H1 (cell line): ENCODE results near the gene PPP1R14C. TPM values are rescaled to one million over a fixed set of nuclear protein-coding genes. Genes with fewer than 3 reads are reported as not detected.

ENCODE experiments used
- CTCF ChIA-PET: fragments of 300-600 bp; sonication (Branson Sonifier 250); formaldehyde crosslinking; loops from one replicate; lab custom pipeline; 2021; ENCODE audit not compliant: partially characterized antibody; lab: Charles Lee
- POLR2A ChIA-PET: fragments of 300-600 bp; sonication (Branson Sonifier 250); formaldehyde crosslinking; loops from one replicate; lab custom pipeline; 2021; ENCODE audit warnings: inconsistent platforms; ENCODE audit not compliant: partially characterized antibody; lab: Charles Lee
- DNase-seq, 2 experiments: peaks; one replicate each; pipeline versions ENCODE4 v3.0.0 to v3.0.0-alpha.2; 2010 to 2022; ENCODE audit warnings: low spot score in 2 of 2, low read depth in 1 of 2, mixed read lengths in 1 of 2
- FAIRE-seq: peaks from 2 replicates; lab custom pipeline; 2011; peaks lifted over from hg19 to GRCh38; lab: Jason Lieb, UNC
- H2AFZ ChIP-seq: 2 replicates; pipeline ENCODE4 v1.8.1; 2012; ENCODE audit warnings: low read length, inconsistent platforms
- H2AK5ac ChIP-seq: 2 replicates; pipeline ENCODE4 v1.6.1; 2013; ENCODE audit warnings: low read depth, low read length
- H2BK120ac ChIP-seq: replicated peaks from 2 replicates; pipeline ENCODE3; 2013; ENCODE audit warnings: low read depth, low read length, inconsistent platforms
- H2BK12ac ChIP-seq: 2 replicates; pipeline ENCODE4 v1.6.1; 2013; ENCODE audit warnings: low read depth, low read length
- H2BK15ac ChIP-seq: 2 replicates; pipeline ENCODE4 v1.6.1; 2013; ENCODE audit warnings: low read length
- H2BK20ac ChIP-seq: 2 replicates; pipeline ENCODE4 v1.6.1; 2013; ENCODE audit warnings: low read length
- H2BK5ac ChIP-seq: 2 replicates; pipeline ENCODE4 v1.6.1; 2013; ENCODE audit warnings: low read depth, low read length
- H3K14ac ChIP-seq: 2 replicates; pipeline ENCODE4 v1.6.1; 2013; ENCODE audit warnings: inconsistent platforms; ENCODE audit not compliant: insufficient read length
- H3K18ac ChIP-seq: 2 replicates; pipeline ENCODE4 v1.6.1; 2013; ENCODE audit warnings: low read length; ENCODE audit errors: extremely low read depth
- H3K23ac ChIP-seq: 2 replicates; pipeline ENCODE4 v1.6.1; 2013; ENCODE audit warnings: inconsistent platforms; ENCODE audit not compliant: insufficient read length
- H3K23me2 ChIP-seq: 2 replicates; pipeline ENCODE4 v1.6.1; 2013; ENCODE audit warnings: low read depth, low read length
- H3K27ac ChIP-seq: 2 replicates; pipeline ENCODE4 v1.6.1; 2011; ENCODE audit warnings: low read depth, low read length, inconsistent platforms
- H3K27me3 ChIP-seq, 4 experiments: replicated peaks in 1 of 4; 1 replicate in 1 of 4; 2 replicates in 3 of 4; pipeline versions ENCODE4 v1.6.1 to v1.8.1; 2011 to 2013; ENCODE audit warnings: low read length in 3 of 4, mild to moderate bottlenecking in 3 of 4, inconsistent platforms in 2 of 4, mixed read lengths in 2 of 4, moderate library complexity in 1 of 4; ENCODE audit not compliant: control insufficient read depth in 3 of 4, insufficient read depth in 3 of 4; ENCODE audit errors: extremely low read depth in 1 of 4
- H3K36me3 ChIP-seq, 4 experiments: 2 replicates each; pipeline versions ENCODE4 v1.6.1 to v1.8.1; 2011 to 2013; ENCODE audit warnings: mild to moderate bottlenecking in 4 of 4, low read length in 3 of 4, moderate library complexity in 2 of 4, control low read depth in 1 of 4, inconsistent platforms in 1 of 4; ENCODE audit not compliant: insufficient read depth in 4 of 4, control insufficient read depth in 2 of 4
- H3K4ac ChIP-seq: replicated peaks from 2 replicates; pipeline ENCODE3; 2013; ENCODE audit warnings: low read length, low read depth, mixed read lengths, inconsistent platforms; ENCODE audit not compliant: insufficient read length
- H3K4me1 ChIP-seq, 4 experiments: replicated peaks in 1 of 4; 1 replicate in 1 of 4; 2 replicates in 3 of 4; pipeline versions ENCODE4 v1.6.1 to v1.8.1; 2011 to 2013; ENCODE audit warnings: low read length in 3 of 4, inconsistent platforms in 2 of 4, mixed read lengths in 1 of 4; ENCODE audit not compliant: insufficient read depth in 4 of 4, control insufficient read depth in 3 of 4
- H3K4me2 ChIP-seq, 2 experiments: 2 replicates each; pipeline versions ENCODE4 v1.6.1 to v1.8.1; 2011 to 2013; ENCODE audit warnings: low read depth in 2 of 2, low read length in 2 of 2, control low read depth in 1 of 2, inconsistent platforms in 1 of 2, mild to moderate bottlenecking in 1 of 2; ENCODE audit not compliant: insufficient read depth in 1 of 2
- H3K4me3 ChIP-seq, 4 experiments: fragments of 200-600, 300-600 bp in 1 of 4; sonication (generic), shearing (Covaris generic), sonication (Bioruptor Twin) in 1 of 4; 2 replicates each; pipeline versions ENCODE4 v1.5.1 to v1.8.1; 2011 to 2016; ENCODE audit warnings: low read length in 4 of 4, low read depth in 3 of 4, control low read depth in 2 of 4, inconsistent platforms in 2 of 4, mild to moderate bottlenecking in 2 of 4, mixed read lengths in 1 of 4, moderate library complexity in 1 of 4; ENCODE audit not compliant: insufficient read depth in 2 of 4; ENCODE audit errors: extremely low read depth in 1 of 4
- H3K56ac ChIP-seq: replicated peaks from 2 replicates; pipeline ENCODE3; 2013; ENCODE audit warnings: low read depth, mild to moderate bottlenecking, mixed read lengths, low read length, inconsistent platforms; ENCODE audit not compliant: insufficient read length
- H3K79me1 ChIP-seq: 2 replicates; pipeline ENCODE4 v1.6.1; 2013; ENCODE audit warnings: low read depth, low read length, control low read depth
- H3K79me2 ChIP-seq, 2 experiments: 2 replicates each; pipeline versions ENCODE4 v1.6.1 to v1.8.1; 2012 to 2013; ENCODE audit warnings: low read length in 2 of 2, mild to moderate bottlenecking in 2 of 2, inconsistent platforms in 1 of 2; ENCODE audit not compliant: insufficient read depth in 2 of 2, control insufficient read depth in 1 of 2
- H3K9ac ChIP-seq, 4 experiments: replicated peaks in 1 of 4; 1 replicate in 1 of 4; 2 replicates in 3 of 4; pipeline versions ENCODE4 v1.6.1 to v1.8.1; 2011 to 2013; ENCODE audit warnings: low read depth in 3 of 4, low read length in 3 of 4, control low read depth in 2 of 4, mild to moderate bottlenecking in 2 of 4, moderate library complexity in 2 of 4, inconsistent platforms in 1 of 4; ENCODE audit errors: extremely low read depth in 1 of 4
- H3K9me3 ChIP-seq, 2 experiments: 2 replicates each; pipeline versions ENCODE4 v1.6.1 to v1.8.1; 2012 to 2013; ENCODE audit warnings: mild to moderate bottlenecking in 2 of 2, moderate library complexity in 2 of 2, control low read depth in 1 of 2, inconsistent platforms in 1 of 2, low read depth in 1 of 2, low read length in 1 of 2, mixed read lengths in 1 of 2; ENCODE audit not compliant: insufficient read depth in 2 of 2
- H4K20me1 ChIP-seq, 2 experiments: replicated peaks in 1 of 2; 2 replicates each; pipeline versions ENCODE3 to v1.8.1; 2011 to 2013; ENCODE audit warnings: inconsistent platforms in 2 of 2, low read length in 2 of 2, mild to moderate bottlenecking in 1 of 2; ENCODE audit not compliant: insufficient read depth in 2 of 2, control insufficient read depth in 1 of 2
- H4K5ac ChIP-seq: 2 replicates; pipeline ENCODE4 v1.6.1; 2013; ENCODE audit warnings: low read length, low read depth, mixed read lengths, inconsistent platforms; ENCODE audit not compliant: insufficient read length
- H4K8ac ChIP-seq: 2 replicates; pipeline ENCODE4 v1.8.0; 2013; ENCODE audit warnings: mild to moderate bottlenecking, moderate library complexity, low read length, inconsistent platforms; ENCODE audit not compliant: insufficient read depth; ENCODE audit errors: extremely low read depth
- H4K91ac ChIP-seq: replicated peaks from 2 replicates; pipeline ENCODE3; 2013; ENCODE audit warnings: low read length, mixed read lengths, inconsistent platforms; ENCODE audit not compliant: insufficient read length
- BACH1 ChIP-seq: IDR thresholded peaks from 2 replicates; pipeline ENCODE4 v1.6.1; 2012; ENCODE audit warnings: low read length, improper control_type of control experiment
- JUN ChIP-seq: IDR thresholded peaks from 2 replicates; pipeline ENCODE4 v1.6.1; 2011; ENCODE audit warnings: low read depth, mild to moderate bottlenecking, improper control_type of control experiment, low read length
- JUND ChIP-seq: IDR thresholded peaks from 2 replicates; pipeline ENCODE4 v1.6.1; 2011; ENCODE audit warnings: mild to moderate bottlenecking, improper control_type of control experiment, low read length
- KDM1A ChIP-seq: fragments of 200-600, 300-600 bp; sonication (generic); IDR thresholded peaks from 2 replicates; pipeline ENCODE4 v1.7.1; 2016; ENCODE audit warnings: mild to moderate bottlenecking, low read length, borderline replicate concordance
- NANOG ChIP-seq: IDR thresholded peaks from 2 replicates; pipeline ENCODE4 v1.6.1; 2011; ENCODE audit warnings: low read length, low read depth, mild to moderate bottlenecking, inconsistent platforms; ENCODE audit not compliant: insufficient read depth, poor library complexity, severe bottlenecking
- POLR2AphosphoS5 ChIP-seq: IDR thresholded peaks from 2 replicates; pipeline ENCODE4 v1.6.1; 2011; ENCODE audit warnings: low read depth, low read length
- SIN3A ChIP-seq, 2 experiments: IDR thresholded peaks in 1 of 2; conservative IDR thresholded peaks in 1 of 2; 2 replicates each; pipeline ENCODE4 v1.6.1; 2011 to 2012; ENCODE audit warnings: low read length in 2 of 2, improper control_type of control experiment in 1 of 2, low read depth in 1 of 2, mild to moderate bottlenecking in 1 of 2
- SP1 ChIP-seq: IDR thresholded peaks from 2 replicates; pipeline ENCODE4 v1.6.1; 2011; ENCODE audit warnings: low read depth, low read length
- SP4 ChIP-seq: IDR thresholded peaks from 2 replicates; pipeline ENCODE4 v1.6.1; 2012; ENCODE audit warnings: low read length, inconsistent platforms
- SRF ChIP-seq: IDR thresholded peaks from 2 replicates; pipeline ENCODE4 v1.6.1; 2011; ENCODE audit warnings: mild to moderate bottlenecking, low read depth, low read length, moderate library complexity
- YY1 ChIP-seq: IDR thresholded peaks from 2 replicates; pipeline ENCODE4 v1.6.1; 2011; ENCODE audit warnings: low read depth, mild to moderate bottlenecking, low read length
- WGBS, 2 experiments: shearing (Covaris generic) in 1 of 2; methylation state at CpG; one replicate each; pipeline versions ENCODE4 v1.1.6 to v1.1.7; 2013 to 2015; ENCODE audit warnings: low lambda C conversion rate in 2 of 2, mixed read lengths in 2 of 2, inconsistent platforms in 1 of 2, low coverage in 1 of 2, missing lambda C conversion rate in 1 of 2; ENCODE audit not compliant: insufficient replicate concordance in 2 of 2, insufficient coverage in 1 of 2, insufficient read length in 1 of 2; ENCODE audit errors: extremely low coverage in 1 of 2, missing lambda C conversion rate in 1 of 2; 5-methylcytosine and 5-hydroxymethylcytosine counted together
- polyA plus RNA-seq, 7 experiments: library from polyadenylated mRNA; depleted of rRNA in 3 of 7; stranded (reverse) in 5 of 7; unstranded in 2 of 7; fragments of >200 nt in 5 of 7; fragments of 200-250 nt in 2 of 7; gene quantifications; 1 replicate in 5 of 7; 2 replicates in 1 of 7; 4 replicates in 1 of 7; pipeline versions ENCODE4 v1.2.1 to v1.2.3, GENCODE V29; 2011 to 2013; ENCODE audit warnings: missing spikeins in 2 of 7, mixed read lengths in 2 of 7
- total RNA-seq: library from RNA; stranded (reverse); fragmentation: NEBNext Ultra II Directional; extraction: Animal tissue kit (Norgen Biotek cat#: 25700); gene quantifications from 2 replicates; pipeline ENCODE4 v1.2.1, GENCODE V29; 2021
- TF ChIP-seq, protein P1 (sequence below): IDR thresholded peaks from 2 replicates; pipeline ENCODE4 v1.6.1; 2011; ENCODE audit warnings: low read length, improper control_type of control experiment
- TF ChIP-seq, protein P2 (sequence below): IDR thresholded peaks from 2 replicates; pipeline ENCODE4 v1.6.1; 2012; ENCODE audit warnings: inconsistent platforms

Gene PPP1R14C
- total and polyA plus RNA-seq, 2 of the 8 experiments (the other 6 are each of a cell fraction or from before 2014, with no cell fraction given): 0.30 to 0.61 TPM

DNA sequence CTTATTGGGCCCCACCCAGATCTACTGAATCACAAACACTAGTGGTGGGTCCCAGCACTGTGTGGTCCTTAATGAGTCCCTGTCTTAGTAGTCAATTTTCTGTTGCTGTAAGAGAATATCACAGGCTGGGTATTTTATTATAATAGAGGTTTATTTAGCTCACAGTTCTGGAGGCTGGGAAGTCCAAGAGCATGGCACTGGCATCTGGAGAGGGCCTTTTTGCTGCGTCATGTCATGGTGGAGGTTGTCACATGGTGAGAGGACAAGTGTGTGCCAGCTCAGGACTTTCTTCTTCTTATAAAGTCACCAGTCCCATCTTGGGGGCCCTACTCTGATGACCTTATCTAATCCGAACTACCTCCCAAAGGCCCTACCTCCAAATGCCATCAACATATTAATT lies 105.0 kb downstream of the PPP1R14C start:
- H4K5ac ChIP-seq: no peak overlapping the region
- no peak for FAIRE-seq
- H2BK12ac ChIP-seq: no peak overlapping the region
- no peak overlapping the region for H3K23ac ChIP-seq
- CTCF ChIA-PET: no interaction called here
- H3K27ac ChIP-seq: no peak overlapping the region
- no peaks in the 10 kb centered on the region for H3K36me3 ChIP-seq
- H3K4me2 ChIP-seq: no peak overlapping the region
- H3K56ac ChIP-seq: no peak overlapping the region
- H3K27me3 ChIP-seq: no peaks in the 10 kb centered on the region
- no peaks in the 10 kb centered on the region for H4K20me1 ChIP-seq
- H4K8ac ChIP-seq: no peak overlapping the region
- H3K79me2 ChIP-seq: no peaks in the 10 kb centered on the region
- no peaks in the 10 kb centered on the region for H3K23me2 ChIP-seq
- POLR2A ChIA-PET: interaction anchor here (1.2 kb wide), 1 partner anchor 16 kb away, joined by 4 read pairs; no protein-coding TSS in a partner anchor
- DNase-seq: no peak
- no peaks in the 10 kb centered on the region for H3K79me1 ChIP-seq
- no peak overlapping the region for H3K14ac ChIP-seq
- no peak overlapping the region for H2BK20ac ChIP-seq
- no peak overlapping the region for H3K9ac ChIP-seq
- no peak overlapping the region for H4K91ac ChIP-seq
- no peak overlapping the region for H2BK120ac ChIP-seq
- H2AFZ ChIP-seq: no peak overlapping the region
- no peak overlapping the region for H3K4me3 ChIP-seq
- 87% methylated on average over 2 of the region's 2 CpGs; no CpG with 5 or more reads in 1 of the 2 experiments for WGBS, 2 experiments
- 0 out of 7 replicates have a peak, but pooled peaks cover 0 to 3% (median 0%) of the 10 kb centered on the region in 4 experiments for H3K4me1 ChIP-seq
- no peak overlapping the region for H3K4ac ChIP-seq
- no peak overlapping the region for H2AK5ac ChIP-seq
- no peak overlapping the region for H3K18ac ChIP-seq
- H3K9me3 ChIP-seq: peaks cover 8 to 9% of the 10 kb centered on the region in 2 experiments; a peak in 2 of 4 replicates
- H2BK15ac ChIP-seq: no peak overlapping the region
- no peak overlapping the region for H2BK5ac ChIP-seq
- no peak for TF ChIP-seq JUN
- TF ChIP-seq, protein P1, sequence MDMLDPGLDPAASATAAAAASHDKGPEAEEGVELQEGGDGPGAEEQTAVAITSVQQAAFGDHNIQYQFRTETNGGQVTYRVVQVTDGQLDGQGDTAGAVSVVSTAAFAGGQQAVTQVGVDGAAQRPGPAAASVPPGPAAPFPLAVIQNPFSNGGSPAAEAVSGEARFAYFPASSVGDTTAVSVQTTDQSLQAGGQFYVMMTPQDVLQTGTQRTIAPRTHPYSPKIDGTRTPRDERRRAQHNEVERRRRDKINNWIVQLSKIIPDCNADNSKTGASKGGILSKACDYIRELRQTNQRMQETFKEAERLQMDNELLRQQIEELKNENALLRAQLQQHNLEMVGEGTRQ: no peak
- no peak for TF ChIP-seq SIN3A (conservative IDR thresholded peaks at IDR 0.05 in 1 of 2, IDR thresholded peaks at IDR 0.05 in 1 of 2; ENCODE audit: low read depth in 1 of 2, low read length in 2 of 2)
- TF ChIP-seq SP1: no peak
- no peak for TF ChIP-seq YY1
- TF ChIP-seq, protein P2, sequence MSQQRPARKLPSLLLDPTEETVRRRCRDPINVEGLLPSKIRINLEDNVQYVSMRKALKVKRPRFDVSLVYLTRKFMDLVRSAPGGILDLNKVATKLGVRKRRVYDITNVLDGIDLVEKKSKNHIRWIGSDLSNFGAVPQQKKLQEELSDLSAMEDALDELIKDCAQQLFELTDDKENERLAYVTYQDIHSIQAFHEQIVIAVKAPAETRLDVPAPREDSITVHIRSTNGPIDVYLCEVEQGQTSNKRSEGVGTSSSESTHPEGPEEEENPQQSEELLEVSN: no peak
- no peak for TF ChIP-seq NANOG
- TF ChIP-seq BACH1: no peak
- no peak for TF ChIP-seq SRF
- no peak for TF ChIP-seq JUND
- no peak for TF ChIP-seq KDM1A
- TF ChIP-seq SP4: no peak
- no peak for TF ChIP-seq POLR2AphosphoS5
